ENCODE results near the gene MANSC1.
A peak's percentile ranks its signal among the peaks of the same experiment; 100 is the strongest.

Gene MANSC1

GRCh38 chr12:12349711-12350665 is at the start of gene MANSC1:
TSS of gene MANSC1 (minus strand) at chr12:12350242. CDS start at chr12:12343314, 6,928 bp downstream.
- peak; percentile 22 to 23 for DNase-seq (ENCODE audit: low read depth in 1 of 2, low spot score in 1 of 2)

- DNase-seq (ENCODE audit: low read depth in 1 of 2, low spot score in 1 of 2) = no peak
Observed at GRCh38 chr12:12399161-12399560, 49.1 kb upstream of the MANSC1 start.

GRCh38 chr12:12398026-12398859 is 48.2 kb upstream of the MANSC1 start:
- DNase-seq (ENCODE audit: low read depth in 1 of 2, low spot score in 1 of 2) = no peak

GRCh38 chr12:12397184-12397583 is 47.1 kb upstream of the MANSC1 start:
- no peak for DNase-seq (ENCODE audit: low read depth in 1 of 2, low spot score in 1 of 2)

GRCh38 chr12:12396694-12397093 is 46.7 kb upstream of the MANSC1 start:
- DNase-seq (ENCODE audit: low read depth in 1 of 2, low spot score in 1 of 2) = no peak

GRCh38 chr12:12393171-12393570 is 43.1 kb upstream of the MANSC1 start:
- DNase-seq (ENCODE audit: low read depth in 1 of 2, low spot score in 1 of 2) = no peak

GRCh38 chr12:12392413-12392812 is 42.4 kb upstream of the MANSC1 start:
- no peak for DNase-seq (ENCODE audit: low read depth in 1 of 2, low spot score in 1 of 2)

GRCh38 chr12:12387501-12387900 is 37.5 kb upstream of the MANSC1 start:
- no peak for DNase-seq (ENCODE audit: low read depth in 1 of 2, low spot score in 1 of 2)

GRCh38 chr12:12384571-12385340 is 34.7 kb upstream of the MANSC1 start:
- no peak for DNase-seq (ENCODE audit: low read depth in 1 of 2, low spot score in 1 of 2)

GRCh38 chr12:12381982-12382381 is 31.9 kb upstream of the MANSC1 start:
- no peak for DNase-seq (ENCODE audit: low read depth in 1 of 2, low spot score in 1 of 2)

- DNase-seq (ENCODE audit: low read depth in 1 of 2, low spot score in 1 of 2) = no peak
Observed at GRCh38 chr12:12380949-12381593, 31.0 kb upstream of the MANSC1 start.

- DNase-seq (ENCODE audit: low read depth in 1 of 2, low spot score in 1 of 2) = no peak
Observed at GRCh38 chr12:12379831-12380730, 30.0 kb upstream of the MANSC1 start.

- DNase-seq (ENCODE audit: low read depth in 1 of 2, low spot score in 1 of 2) = no peak
Observed at GRCh38 chr12:12378616-12379015, 28.6 kb upstream of the MANSC1 start.

GRCh38 chr12:12376646-12377448 is 26.8 kb upstream of the MANSC1 start:
- no peak for DNase-seq (ENCODE audit: low read depth in 1 of 2, low spot score in 1 of 2)

- no peak for DNase-seq (ENCODE audit: low read depth in 1 of 2, low spot score in 1 of 2)
Observed at GRCh38 chr12:12372946-12373722, 23.1 kb upstream of the MANSC1 start.

GRCh38 chr12:12367482-12367998 is 17.5 kb upstream of the MANSC1 start:
- DNase-seq (ENCODE audit: low read depth in 1 of 2, low spot score in 1 of 2) = no peak

GRCh38 chr12:12366701-12367481 is 16.8 kb upstream of the MANSC1 start:
- no peak for DNase-seq (ENCODE audit: low read depth in 1 of 2, low spot score in 1 of 2)
